ENCODE measurements around the gene BPHL.

DNA sequence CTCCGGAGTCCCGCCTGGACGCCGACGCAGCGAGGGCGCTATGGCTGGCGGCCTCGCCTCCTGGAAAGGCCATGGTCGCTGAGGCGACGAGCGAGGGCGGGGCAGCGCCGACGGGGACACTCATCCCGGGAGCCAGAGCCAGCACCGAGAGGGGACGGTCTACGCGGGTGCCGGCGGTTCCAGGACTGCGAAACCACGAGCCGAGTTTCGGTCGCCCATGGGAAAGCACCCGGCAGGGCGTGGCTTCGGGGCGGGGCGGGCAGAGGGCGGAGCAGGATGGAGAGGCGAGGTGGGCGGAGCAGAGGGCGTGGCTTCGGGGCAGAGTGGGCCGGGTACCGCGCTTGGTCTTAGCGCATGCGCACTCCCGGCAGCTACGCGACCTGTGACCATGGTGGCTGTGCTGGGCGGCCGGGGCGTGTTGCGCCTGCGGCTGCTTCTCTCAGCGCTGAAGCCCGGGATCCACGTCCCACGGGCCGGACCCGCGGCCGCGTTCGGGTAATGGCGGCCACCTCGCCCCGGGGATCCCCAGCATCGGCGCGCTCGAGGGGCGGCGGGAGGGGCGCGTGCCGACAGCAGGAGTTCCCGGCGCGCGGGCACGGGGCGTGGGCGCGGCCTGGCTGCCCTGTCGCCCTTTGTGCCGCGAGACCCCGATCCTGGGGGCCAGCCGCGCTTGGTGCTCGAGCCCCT is at the start of gene BPHL:
- TF ChIP-seq RAD21 (IDR thresholded peaks at IDR 0.05; ENCODE audit: low read length) (no peak), MAFK (IDR thresholded peaks at IDR 0.05; ENCODE audit: low read depth, low read length) (no peak), POLR2A (IDR thresholded peaks at IDR 0.05; ENCODE audit: low read depth, low read length) (peak; percentile 76), MAZ (IDR thresholded peaks at IDR 0.05; ENCODE audit: borderline replicate concordance, low read depth, low read length) (peak; percentile 73; the same call in 1 of the 2 replicates), ELK1 (IDR thresholded peaks at IDR 0.05; ENCODE audit: borderline replicate concordance, low read depth, low read length) (no peak)
- TF ChIP-seq, protein P1, sequence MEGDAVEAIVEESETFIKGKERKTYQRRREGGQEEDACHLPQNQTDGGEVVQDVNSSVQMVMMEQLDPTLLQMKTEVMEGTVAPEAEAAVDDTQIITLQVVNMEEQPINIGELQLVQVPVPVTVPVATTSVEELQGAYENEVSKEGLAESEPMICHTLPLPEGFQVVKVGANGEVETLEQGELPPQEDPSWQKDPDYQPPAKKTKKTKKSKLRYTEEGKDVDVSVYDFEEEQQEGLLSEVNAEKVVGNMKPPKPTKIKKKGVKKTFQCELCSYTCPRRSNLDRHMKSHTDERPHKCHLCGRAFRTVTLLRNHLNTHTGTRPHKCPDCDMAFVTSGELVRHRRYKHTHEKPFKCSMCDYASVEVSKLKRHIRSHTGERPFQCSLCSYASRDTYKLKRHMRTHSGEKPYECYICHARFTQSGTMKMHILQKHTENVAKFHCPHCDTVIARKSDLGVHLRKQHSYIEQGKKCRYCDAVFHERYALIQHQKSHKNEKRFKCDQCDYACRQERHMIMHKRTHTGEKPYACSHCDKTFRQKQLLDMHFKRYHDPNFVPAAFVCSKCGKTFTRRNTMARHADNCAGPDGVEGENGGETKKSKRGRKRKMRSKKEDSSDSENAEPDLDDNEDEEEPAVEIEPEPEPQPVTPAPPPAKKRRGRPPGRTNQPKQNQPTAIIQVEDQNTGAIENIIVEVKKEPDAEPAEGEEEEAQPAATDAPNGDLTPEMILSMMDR (conservative IDR thresholded peaks at IDR 0.05; ENCODE audit: low read depth, low read length), result no peak

All from IMR-90 (cell line).